NCI-H1092 treated with DMSO at 0.1 percent for 48 hours (cell line): Measurements from ENCODE around the gene EVA1B.
A peak's percentile ranks its signal among the peaks of the same experiment; 100 is the strongest.

Source experiments
- DNase-seq: peaks from one replicate; lab custom pipeline; 2025; lab: John Stamatoyannopoulos, UW

EVA1B gene

GRCh38 chr1:36309397-36309796 lies 14.0 kb downstream of the EVA1B start:
- no peak for DNase-seq

GRCh38 chr1:36307601-36308330 lies 15.7 kb downstream of the EVA1B start:
- DNase-seq = no peak

GRCh38 chr1:36306902-36307456 lies 16.5 kb downstream of the EVA1B start:
- peak; percentile 96 for DNase-seq

- peak; percentile 50 for DNase-seq
Measured at GRCh38 chr1:36306210-36306901, 17.1 kb downstream of the EVA1B start, which contains the start of gene SH3D21. Gene SH3D21, plus strand, starts transcription at chr1:36306368. Its CDS starts 53 bp downstream, at chr1:36306421.

- no peak for DNase-seq
Measured at GRCh38 chr1:36305915-36306209, 17.6 kb downstream of the EVA1B start.

- DNase-seq = no peak
Measured at GRCh38 chr1:36304970-36305914, 18.2 kb downstream of the EVA1B start.

- DNase-seq = no peak
Measured at GRCh38 chr1:36304521-36304920, 18.9 kb downstream of the EVA1B start.

GRCh38 chr1:36303650-36304360 lies 19.6 kb downstream of the EVA1B start:
- DNase-seq = no peak

GRCh38 chr1:36303244-36303643 lies 20.2 kb downstream of the EVA1B start:
- no peak for DNase-seq

- no peak for DNase-seq
Measured at GRCh38 chr1:36301220-36301619, 22.2 kb downstream of the EVA1B start.

GRCh38 chr1:36300526-36300925 lies 22.9 kb downstream of the EVA1B start:
- DNase-seq = no peak

- DNase-seq = no peak
Measured at GRCh38 chr1:36298640-36299039, 24.8 kb downstream of the EVA1B start.

GRCh38 chr1:36297062-36297461 lies 26.4 kb downstream of the EVA1B start:
- no peak for DNase-seq

- no peak for DNase-seq
Measured at GRCh38 chr1:36295390-36295789, 28.1 kb downstream of the EVA1B start.

GRCh38 chr1:36287595-36287994 lies 35.9 kb downstream of the EVA1B start:
- no peak for DNase-seq

- DNase-seq = no peak
Measured at GRCh38 chr1:36286802-36287201, 36.6 kb downstream of the EVA1B start.

GRCh38 chr1:36285443-36286101 lies 37.9 kb downstream of the EVA1B start:
- peak; percentile 76 for DNase-seq

GRCh38 chr1:36284517-36284916 lies 38.9 kb downstream of the EVA1B start:
- no peak for DNase-seq

- no peak for DNase-seq
Measured at GRCh38 chr1:36284061-36284460, 39.4 kb downstream of the EVA1B start.

GRCh38 chr1:36279789-36280296 lies 43.6 kb downstream of the EVA1B start:
- no peak for DNase-seq
